DMS53 (cell line): ENCODE measurements around the gene TTC22.

Experiments
- DNase-seq: peaks from one replicate; lab custom pipeline; 2025; lab: John Stamatoyannopoulos, UW

TTC22 gene

DNA sequence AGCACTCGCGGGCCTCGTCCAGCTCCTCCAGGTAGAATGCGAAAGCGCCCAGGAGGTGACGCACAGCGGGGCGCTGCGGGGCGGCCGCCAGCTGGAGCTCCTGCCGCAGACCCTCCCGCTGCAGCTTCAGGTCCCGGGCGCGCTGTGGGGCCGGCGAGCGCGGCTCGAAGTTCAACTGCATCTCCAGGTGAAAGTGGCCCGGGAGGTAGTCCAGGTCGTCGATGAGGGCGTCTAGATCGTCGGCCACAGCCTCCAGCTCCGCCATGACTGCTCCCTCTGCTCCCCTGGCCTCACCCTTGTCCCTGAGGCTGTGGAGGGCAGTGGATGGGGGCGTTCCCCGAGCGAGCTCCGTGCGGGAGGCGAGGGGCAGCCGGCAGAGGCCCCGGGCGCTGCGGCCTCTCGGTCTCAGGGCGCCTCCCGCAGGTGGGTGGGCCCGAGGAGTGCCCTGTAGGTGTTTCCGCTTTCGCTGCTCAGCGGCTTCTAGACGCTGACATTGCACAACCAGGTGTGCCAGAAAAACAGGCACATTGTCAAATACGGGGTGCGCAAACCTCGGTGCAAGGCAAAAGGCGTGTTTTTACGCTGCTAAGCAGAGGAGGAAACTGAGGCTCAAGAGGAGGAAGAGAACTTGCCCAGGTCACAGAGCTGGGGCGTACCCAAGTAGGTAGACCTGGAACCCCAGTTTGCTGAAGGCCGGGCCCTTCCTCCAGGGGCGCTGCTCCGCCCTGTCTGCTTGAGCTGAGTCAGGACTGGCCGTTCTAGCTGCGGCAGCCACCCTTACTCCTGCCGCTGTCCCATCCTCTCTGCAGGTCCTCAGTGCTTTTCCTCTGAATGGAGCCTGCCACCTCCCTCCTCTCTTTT is at the start of gene TTC22:
Gene TTC22, minus strand, starts transcription at position 425 of the 861 bp plus-strand sequence. Its CDS starts 160 bp downstream, at position 265.
- peak; percentile 94 for DNase-seq

DNA sequence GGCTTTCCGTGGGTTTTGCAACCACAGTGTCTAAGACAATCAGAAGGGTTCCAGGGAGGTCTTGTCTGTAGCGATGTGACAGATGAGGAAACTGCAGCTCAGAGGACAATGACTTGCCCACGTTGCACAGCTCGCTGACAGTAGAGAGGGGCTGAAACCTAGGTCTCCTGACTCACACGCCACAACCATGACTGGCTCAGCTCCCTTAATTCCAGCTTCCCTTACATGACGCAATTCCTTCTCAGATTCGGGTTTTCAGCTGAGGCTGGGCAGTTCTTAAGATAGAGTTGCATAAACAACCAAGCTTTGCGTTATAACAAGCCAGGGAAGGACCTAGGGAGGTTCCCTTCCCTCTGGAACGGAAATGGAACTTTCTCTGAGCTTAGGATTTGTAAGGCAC is 49.6 kb upstream of the TTC22 start:
- no peak for DNase-seq

DNA sequence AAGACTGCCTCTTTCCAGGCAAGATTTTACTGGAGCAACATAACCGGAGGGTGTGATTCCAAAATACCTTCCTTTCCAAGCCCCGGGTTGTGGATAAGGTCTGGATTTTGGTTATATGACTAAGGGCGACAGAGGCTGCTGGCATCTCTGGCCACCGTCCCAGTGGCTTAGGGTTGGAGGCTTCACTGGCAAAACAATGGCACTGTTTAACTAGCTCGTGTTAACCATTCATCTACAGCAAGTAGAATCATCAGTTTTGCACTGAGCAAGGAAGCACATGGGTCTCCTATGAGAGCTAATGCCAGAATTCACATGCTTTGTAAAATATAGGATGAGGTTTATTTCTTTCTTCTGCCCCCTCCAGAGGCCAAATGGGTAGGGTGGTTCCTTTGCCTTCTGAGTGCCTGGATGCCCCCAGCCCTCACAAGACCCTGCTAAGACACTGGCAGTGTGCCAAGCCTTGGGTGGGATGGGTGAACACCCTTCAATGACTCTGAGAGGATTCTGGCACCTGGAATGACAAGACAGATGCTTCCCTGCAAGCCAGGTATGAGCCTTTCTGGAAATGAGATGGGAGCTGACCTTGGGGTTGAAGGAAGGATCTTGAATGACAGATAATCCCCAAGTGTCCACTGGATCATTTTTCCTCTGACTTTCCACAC is 49.1 kb upstream of the TTC22 start:
- no peak for DNase-seq

DNA sequence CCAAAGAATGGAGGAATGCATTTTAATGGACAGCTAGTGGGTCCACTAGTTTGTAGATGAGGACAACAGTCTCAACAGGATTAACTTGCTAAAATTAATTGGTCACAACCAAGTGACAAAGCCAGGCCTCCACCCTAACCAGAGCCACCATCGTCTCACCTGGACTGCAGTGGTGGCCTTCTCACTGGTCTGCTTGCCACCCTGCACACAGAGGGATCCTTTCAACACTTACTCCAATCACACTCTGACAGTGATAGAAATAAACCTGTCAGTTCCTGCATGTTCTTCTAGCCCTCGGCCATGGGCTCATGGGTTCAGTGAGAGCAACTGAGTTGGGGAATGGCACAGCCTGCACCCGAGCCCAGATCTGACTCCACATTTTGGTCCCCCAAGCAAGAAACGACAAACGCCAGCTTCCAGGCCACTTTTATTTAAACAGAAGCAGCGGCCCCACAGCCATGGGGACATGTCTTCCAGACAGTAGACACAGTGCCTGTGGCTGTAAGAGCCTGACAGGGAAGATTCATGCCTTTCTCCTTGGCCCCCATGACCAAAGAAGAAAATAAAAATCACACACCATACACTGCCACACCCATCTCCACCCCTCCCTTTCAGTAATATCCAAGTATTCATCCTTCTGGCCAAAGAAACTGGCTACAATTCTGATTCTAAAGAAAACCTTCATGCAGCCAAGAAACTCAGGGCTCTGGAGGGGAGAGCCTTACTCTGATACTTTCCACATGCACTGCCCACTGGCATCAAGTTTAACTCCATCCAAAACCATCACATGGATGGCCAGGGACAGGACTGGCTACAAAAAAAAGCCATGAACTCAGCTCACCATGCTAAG is 48.3 kb upstream of the TTC22 start:
- no peak for DNase-seq

DNA sequence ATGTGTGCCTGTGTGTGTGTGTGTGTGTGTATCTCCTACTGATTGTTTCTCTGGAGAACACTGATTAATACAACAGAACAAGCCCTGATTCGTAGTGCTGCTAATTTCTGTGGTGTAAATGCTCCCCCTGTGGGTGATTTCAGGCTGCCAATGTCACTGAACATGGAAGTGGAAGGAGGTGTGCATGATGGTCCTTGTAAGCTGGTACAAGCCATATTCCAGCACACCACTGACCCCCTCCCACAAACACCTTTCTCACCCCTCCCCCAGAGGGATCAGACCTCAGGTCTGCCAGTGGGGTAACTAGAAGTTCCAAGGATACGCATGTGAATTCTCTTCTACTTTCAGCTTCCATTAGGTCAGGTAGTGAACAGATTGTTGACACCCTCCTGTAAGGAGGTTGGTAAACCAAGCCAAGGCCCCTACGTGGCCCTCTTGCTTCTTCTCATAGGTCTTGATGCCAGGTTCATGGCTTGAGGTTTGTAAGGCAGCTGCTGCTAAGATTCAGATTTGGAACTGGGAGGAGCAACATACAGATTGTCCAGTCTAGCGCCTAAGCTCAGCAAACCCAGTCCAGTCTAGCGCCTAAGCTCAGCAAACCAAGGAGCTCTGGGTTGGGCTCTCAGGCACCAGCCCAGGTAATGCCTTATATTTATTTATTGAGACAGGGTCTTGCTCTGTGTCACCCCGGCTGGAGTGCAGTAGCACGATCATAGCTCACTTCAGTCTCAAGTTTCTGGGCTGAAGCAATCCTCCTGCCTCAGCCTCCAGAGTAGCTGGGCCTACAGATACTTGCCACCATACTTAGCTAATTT is 47.2 kb upstream of the TTC22 start:
- no peak for DNase-seq

DNA sequence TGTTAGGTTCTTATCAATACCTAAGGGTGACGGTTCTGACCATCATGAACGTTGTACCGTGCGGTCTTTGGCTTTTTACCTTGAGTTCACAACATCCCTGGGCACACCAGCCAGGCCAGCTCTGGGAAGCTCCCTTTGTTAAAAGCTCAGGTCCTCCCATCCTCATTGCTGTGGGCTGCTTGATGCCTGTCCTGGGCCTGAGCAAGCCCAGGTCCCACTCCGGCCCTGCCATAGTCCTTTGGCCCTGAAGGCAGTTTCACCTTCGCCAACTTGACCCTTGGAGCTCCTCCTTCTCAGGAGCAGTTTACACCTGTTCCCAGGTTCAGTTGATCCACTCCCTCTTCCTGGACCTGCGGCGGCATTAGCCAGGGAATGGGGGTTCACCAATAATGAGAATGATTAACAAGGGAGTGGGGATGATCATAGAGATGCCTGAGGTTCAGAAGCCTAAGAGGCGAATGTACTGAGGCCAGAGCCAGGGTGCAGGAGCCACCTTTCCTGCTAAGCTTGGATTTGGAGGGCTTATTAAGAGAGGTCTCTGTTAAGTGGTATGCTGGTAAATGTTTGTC is 45.7 kb upstream of the TTC22 start:
- no peak for DNase-seq

DNA sequence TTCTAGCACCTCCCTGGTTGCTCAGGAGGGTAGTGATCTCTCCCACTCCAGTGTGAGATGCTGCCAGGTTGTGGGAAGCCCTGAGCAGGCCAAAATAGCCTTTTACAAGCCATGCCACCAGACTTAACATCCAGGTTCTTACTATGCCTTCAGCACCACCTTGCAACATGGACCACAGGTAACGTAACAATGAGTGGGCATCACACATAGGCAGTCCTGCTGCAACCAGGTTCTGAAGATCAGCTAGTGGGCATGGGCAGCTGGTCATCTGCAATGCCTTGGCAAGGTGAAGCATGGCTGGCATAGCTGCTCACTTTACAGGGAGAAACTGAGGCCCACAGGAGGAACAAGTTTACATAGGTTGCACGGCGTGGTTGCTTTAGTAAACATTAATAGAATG is 45.2 kb upstream of the TTC22 start:
- no peak for DNase-seq

DNA sequence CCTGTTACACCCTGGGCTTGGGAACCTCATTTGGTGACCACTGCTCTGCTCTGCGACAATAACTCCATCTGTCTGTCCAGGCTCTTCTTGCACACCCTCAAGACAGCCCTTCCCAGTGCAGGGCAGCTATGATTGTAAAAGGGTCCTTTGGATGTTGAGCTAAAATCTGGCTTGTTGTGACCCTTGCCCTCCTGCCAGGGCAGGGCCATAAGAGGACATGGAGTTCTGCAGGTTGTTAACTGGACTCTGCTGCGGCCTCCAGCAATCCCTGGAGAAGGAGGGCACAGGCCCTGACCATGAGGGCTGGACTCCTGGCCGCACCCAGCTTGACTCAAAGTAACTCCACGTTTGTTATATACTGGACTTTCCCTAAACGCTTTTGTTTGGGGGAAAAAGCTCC is 44.6 kb upstream of the TTC22 start:
- no peak for DNase-seq

DNA sequence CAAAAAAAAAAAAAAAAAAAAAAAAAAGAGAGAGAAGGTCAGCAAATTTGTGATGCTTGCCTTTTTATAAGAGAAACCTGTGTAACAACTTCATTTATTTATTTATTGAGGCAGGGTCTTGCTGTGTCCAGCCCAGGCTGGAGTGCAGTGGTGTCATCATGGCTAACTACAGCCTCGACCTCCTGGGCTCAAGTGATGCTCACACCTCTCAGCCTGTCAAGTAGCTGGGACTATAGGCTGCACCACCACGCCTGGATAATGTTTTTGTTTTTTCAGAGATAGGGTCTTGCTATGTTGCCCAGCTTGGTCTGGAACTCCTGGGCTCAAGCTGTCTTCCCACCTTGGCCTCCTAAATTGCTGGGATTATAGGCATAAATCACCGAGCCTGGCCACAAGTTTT is 43.4 kb upstream of the TTC22 start:
- no peak for DNase-seq

DNA sequence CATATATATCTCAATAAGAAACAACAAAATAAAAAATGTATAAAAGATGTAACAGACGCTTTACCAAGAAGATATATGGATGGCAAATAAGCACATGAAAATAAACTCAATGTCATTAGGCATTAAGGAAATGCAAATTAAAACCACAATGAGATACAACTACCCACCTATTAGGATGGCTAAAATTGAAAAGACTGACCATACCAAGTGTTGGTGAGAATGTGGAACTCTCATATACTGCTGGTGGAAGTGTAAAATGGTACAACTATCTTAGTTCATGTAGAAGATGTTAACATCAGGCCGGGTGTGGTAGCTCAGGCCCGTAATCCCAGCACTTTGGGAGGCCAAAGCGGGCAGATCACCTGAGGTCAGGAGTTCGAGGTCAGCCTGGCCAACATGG is 42.3 kb upstream of the TTC22 start:
- no peak for DNase-seq

DNA sequence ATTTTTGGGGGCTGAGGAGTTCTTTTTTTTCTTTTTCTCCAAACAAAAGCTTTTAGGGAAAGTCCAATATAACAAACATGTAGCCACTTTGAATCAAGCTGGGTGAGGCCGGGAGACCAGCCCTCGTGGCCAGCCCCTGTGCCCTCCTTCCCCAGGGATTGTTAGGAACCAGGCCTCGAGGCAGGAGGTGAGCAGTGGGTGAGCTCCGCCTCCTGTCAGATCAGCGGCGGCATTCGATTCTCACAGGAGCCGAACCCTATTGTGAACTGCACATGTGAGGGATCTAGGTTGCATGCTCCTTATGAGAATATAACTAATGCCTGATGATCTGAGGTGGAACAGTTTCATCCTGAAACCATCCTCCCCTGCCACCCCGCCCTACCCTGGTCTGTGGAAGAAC is 41.8 kb upstream of the TTC22 start:
- no peak for DNase-seq

DNA sequence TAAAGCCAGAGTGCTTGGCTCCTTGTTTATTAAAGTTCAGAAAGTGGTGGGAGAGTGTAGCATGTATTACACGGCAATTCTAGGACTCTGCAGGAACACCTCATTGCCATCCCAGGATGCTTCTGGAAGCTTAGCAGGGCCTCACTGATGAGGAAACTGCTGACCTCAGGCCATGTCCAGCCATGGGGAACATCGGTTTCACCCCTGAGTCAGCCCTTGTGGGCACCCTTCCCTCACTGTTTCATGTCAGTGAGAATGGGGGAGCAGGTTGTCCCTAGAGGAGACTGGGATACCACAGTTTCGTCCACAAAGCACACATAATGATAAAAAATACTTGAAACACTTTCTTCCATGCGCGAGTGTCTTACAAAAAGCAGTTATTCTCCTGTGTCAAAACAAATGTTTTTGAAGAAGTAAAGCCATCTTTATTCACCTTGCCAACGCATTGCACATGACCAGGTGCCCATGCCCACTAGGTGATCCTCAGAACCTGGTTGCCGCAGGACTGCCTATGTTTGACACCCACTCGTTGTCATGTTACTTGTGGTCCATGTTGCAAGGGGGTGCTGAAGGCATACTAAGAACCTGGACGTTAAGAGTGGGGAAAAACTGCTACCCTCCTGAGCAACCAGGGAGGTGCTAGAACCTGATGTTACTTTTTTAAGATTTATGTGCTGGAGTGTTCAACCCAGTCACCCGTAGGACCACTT is 41.2 kb upstream of the TTC22 start:
- DNase-seq = no peak

DNA sequence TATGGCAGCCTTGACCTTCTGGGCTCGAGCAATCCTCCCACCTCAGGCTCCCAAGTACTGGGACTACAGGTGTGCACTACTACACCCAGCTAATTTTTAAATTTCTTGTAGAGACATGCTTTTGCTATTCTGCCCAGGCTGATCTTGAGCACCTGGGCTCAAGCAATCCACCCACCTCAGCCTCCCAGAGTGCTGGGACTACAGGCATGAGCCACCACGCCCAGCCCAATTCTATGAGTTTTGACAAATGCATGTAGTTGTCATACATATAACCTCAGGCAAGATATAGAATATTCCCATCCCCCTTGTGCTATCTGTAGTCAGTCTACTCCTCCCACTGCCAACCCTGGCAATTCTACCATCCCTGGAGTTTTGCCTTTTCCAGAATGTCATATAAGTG is 38.7 kb upstream of the TTC22 start:
- DNase-seq = no peak

DNA sequence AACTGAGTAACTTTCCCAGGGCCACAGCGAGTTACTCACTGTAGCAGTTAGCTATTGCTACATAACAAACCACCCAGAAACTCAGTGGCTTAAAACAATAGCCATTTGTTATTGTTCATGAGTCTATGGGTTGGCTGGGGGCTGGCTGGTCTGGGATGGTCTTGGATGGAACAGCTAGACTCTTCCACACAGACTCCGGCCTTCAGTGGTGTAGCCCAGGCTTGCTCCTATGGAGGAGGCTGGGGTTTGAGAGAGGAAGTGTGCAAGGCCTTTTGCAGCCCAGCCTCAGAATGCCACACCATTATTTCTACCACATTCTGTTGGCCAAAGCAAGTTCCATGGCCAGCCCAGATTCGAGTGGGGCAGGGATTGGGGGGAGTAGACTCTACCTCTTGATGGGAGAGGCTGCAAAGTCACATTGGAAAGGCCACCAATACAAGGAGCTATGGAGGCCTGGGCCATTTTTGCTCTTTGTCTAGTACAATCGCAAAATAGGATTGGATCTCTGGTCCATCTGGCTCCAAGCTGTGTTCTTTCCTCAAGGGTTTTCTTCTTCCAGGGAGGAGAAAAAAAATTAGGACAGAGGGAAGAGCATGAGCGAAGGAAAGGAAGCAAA is 37.5 kb upstream of the TTC22 start:
- no peak for DNase-seq

DNA sequence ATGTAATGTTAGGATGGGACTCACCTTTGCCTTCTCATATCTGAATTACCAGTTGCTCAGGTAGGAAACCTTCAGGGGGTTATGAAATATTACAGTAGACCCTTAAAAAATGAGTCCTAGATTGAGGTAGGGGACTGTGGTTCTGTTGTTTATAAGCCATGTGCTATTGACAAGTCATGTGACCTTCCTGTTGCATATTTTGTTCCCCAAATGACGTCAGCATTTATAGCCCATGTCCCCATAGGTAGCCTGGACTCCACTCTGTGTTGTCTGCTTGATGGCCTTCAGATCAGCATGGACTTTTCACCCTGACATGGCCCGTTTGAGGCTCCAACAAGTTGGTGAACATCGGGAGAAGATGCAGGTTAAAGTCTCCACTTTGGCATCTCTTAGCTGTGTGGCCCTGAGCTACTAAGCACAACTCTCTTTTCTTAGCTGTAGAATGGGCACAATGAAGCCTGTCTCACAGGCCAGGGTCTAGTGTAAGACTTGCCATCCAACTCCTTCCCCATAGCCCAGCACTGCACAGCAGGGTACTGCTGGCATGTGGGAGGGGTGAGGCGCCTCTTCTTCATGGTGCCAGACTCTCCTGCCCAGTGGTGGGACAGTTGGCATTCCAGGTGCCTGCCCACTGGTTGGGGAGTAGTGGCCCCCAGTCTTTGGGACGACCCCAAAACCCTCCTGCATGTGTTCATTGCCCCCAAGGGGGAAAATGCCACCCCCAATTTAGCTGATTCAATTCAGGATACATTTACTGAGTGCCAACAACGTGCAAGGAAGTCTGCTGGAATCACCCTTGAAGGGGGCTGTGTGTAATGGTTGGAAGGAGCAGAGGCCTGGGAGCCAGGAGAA is 36.1 kb upstream of the TTC22 start:
- no peak for DNase-seq

DNA sequence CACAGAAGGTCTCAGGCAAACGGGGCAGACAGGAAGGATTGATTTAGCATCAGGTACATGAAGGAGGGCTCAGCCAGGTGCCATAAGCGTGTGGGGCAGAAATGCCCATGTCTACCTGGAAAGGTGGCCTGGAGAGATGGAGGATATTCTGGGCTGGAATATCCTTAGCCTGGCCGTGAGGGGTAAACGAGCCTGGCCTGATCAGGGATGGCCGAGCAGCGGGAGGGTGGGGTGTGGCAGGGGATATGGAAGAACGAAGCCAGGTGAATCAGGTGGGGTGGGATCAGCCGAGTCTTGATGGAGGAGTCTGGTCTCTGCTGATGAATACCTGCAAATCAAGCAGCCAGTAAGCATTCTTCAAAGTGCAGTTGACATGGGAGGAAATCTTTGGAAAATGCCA is 35.5 kb upstream of the TTC22 start:
- no peak for DNase-seq

DNA sequence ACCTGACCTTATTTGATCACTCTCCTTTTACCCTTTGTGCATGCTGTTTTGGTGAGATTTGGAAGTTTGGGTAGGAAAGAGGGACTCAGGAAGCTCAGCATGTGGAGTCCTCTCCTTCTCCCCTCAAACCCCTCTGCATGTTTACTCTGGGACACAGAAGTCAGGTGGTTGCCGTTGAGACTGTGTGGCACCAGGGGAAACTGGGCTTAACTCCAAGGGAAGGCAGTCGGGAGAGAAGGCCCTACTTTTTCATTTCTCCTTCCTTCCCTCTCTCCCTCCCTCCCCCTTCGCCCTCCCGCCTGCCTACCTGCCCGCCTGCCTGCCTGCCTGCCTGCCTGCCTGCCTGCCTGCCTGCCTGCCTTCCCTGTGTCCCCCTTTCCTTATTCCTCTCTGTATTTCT is 34.8 kb upstream of the TTC22 start:
- DNase-seq = no peak

DNA sequence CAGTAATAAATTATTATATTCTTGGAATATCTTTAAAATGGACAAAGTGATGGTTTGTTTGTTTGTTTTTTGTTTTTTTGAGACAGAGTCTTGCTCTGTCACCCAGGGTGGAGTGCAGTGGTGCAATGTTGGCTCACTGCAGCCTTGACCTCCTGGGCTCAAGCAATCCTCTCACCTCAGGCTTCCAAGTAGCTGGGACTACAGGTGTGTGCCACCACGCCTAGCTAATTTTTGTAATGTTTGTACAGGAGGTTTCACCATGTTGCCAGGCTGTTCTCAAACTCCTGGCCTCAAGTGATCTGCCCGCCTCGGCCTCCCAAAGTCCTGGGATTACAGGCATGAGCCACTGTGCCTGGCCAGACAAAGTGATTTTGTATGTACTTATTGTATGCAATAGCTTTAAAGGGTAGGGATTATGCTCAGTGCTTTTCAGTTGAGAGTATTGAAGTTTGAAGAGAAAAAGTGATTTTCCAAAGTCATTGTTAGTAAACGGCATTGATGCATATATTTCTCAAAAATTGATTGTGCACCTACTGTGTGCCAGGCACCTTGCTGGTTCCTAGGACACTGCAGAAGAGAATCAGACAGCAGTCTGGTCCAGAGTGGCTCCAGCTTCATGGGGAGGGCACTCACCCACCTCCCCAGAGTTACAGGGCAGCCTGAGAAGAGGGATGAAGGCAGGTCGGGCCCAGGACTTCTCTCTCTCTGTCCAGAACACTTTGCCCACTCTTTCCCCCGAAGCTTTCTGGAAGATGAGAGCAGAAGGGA is 34.2 kb upstream of the TTC22 start:
- DNase-seq = no peak
